NK-92 (cell line): ENCODE results near the gene VEPH1.

Experiments used
- DNase-seq: peaks from one replicate; lab custom pipeline; 2025; ENCODE audit not compliant: unreplicated experiment; lab: John Stamatoyannopoulos, UW

VEPH1 gene

GRCh38 chr3:157310329-157311052 lies 192.7 kb downstream of the VEPH1 start:
- no peak for DNase-seq

- DNase-seq = no peak
These were observed 196.7 kb downstream of the VEPH1 start for GRCh38 chr3:157306502-157306901.

- no peak for DNase-seq
These were observed 197.8 kb downstream of the VEPH1 start for GRCh38 chr3:157305392-157305791.

GRCh38 chr3:157301755-157302154 lies 201.5 kb downstream of the VEPH1 start:
- DNase-seq = no peak

GRCh38 chr3:157300981-157301663 lies 202.1 kb downstream of the VEPH1 start:
- DNase-seq = no peak

GRCh38 chr3:157300094-157300493 lies 203.1 kb downstream of the VEPH1 start:
- no peak for DNase-seq

- no peak for DNase-seq
These were observed 205.8 kb downstream of the VEPH1 start for GRCh38 chr3:157297328-157297915.

- no peak for DNase-seq
These were observed 208.3 kb downstream of the VEPH1 start for GRCh38 chr3:157294953-157295352.

GRCh38 chr3:157294491-157294890 lies 208.7 kb downstream of the VEPH1 start:
- no peak for DNase-seq

GRCh38 chr3:157290766-157291165 lies 212.4 kb downstream of the VEPH1 start:
- no peak for DNase-seq

GRCh38 chr3:157285966-157286365 lies 217.2 kb downstream of the VEPH1 start:
- DNase-seq = no peak

- DNase-seq = no peak
These were observed 218.1 kb downstream of the VEPH1 start for GRCh38 chr3:157285141-157285540.

- no peak for DNase-seq
These were observed 218.5 kb downstream of the VEPH1 start for GRCh38 chr3:157284688-157285087.

GRCh38 chr3:157282261-157283191 lies 220.7 kb downstream of the VEPH1 start:
- no peak for DNase-seq

GRCh38 chr3:157280786-157281185 lies 222.4 kb downstream of the VEPH1 start:
- no peak for DNase-seq

GRCh38 chr3:157280354-157280753 lies 222.9 kb downstream of the VEPH1 start:
- DNase-seq = no peak

GRCh38 chr3:157279237-157279636 lies 224.0 kb downstream of the VEPH1 start:
- DNase-seq = no peak

GRCh38 chr3:157276801-157277200 lies 226.4 kb downstream of the VEPH1 start:
- DNase-seq = no peak

GRCh38 chr3:157275832-157276231 lies 227.4 kb downstream of the VEPH1 start:
- no peak for DNase-seq

GRCh38 chr3:157274644-157275137 lies 228.5 kb downstream of the VEPH1 start:
- no peak for DNase-seq

GRCh38 chr3:157271283-157271882 lies 231.8 kb downstream of the VEPH1 start:
- DNase-seq = no peak
